HEK293T (cell line): ENCODE results near the gene HMGN5.

Experiments
- ARNT ChIP-seq: fragments of 450-650 bp; IDR thresholded peaks from 2 replicates; pipeline ENCODE4 v1.6.1; 2017; ENCODE audit warnings: mild to moderate bottlenecking
- BHLHE40 ChIP-seq: fragments of 450-650 bp; IDR thresholded peaks from 2 replicates; pipeline ENCODE4 v1.6.1; 2016; ENCODE audit warnings: mild to moderate bottlenecking, moderate library complexity, borderline replicate concordance

GRCh38 chrX:81110286-81110685 is 91.4 kb downstream of the HMGN5 start:
- TF ChIP-seq BHLHE40 (no peak), ARNT (no peak)
